Middle frontal gyrus (tissue), 1 donor: Measurements from ENCODE around the gene MGAT4C.

Experiments used
- DNase-seq: peaks from one replicate; pipeline ENCODE4 v3.0.0-alpha.2; 2015; ENCODE audit warnings: low spot score; ENCODE audit errors: extremely low spot score

MGAT4C gene

GRCh38 chr12:86229772-86230171 lies 26.4 kb downstream of the MGAT4C start:
- no peak for DNase-seq

- DNase-seq, result no peak
These were observed 27.5 kb downstream of the MGAT4C start for GRCh38 chr12:86228656-86229055.

- no peak for DNase-seq
These were observed 29.7 kb downstream of the MGAT4C start for GRCh38 chr12:86226481-86226880.

GRCh38 chr12:86216591-86216990 lies 39.6 kb downstream of the MGAT4C start:
- no peak for DNase-seq

GRCh38 chr12:86213012-86213411 lies 43.2 kb downstream of the MGAT4C start:
- no peak for DNase-seq

- DNase-seq, result no peak
These were observed 57.3 kb downstream of the MGAT4C start for GRCh38 chr12:86198696-86199444.

- DNase-seq, result no peak
These were observed 59.7 kb downstream of the MGAT4C start for GRCh38 chr12:86196465-86196864.

GRCh38 chr12:86194721-86195120 lies 61.5 kb downstream of the MGAT4C start:
- no peak for DNase-seq

- no peak for DNase-seq
These were observed 62.3 kb downstream of the MGAT4C start for GRCh38 chr12:86193931-86194330.

GRCh38 chr12:86188226-86188625 lies 68.0 kb downstream of the MGAT4C start:
- DNase-seq, result no peak

- no peak for DNase-seq
These were observed 69.7 kb downstream of the MGAT4C start for GRCh38 chr12:86186449-86186848.

GRCh38 chr12:86179855-86180254 lies 76.3 kb downstream of the MGAT4C start:
- DNase-seq, result no peak

- DNase-seq, result no peak
These were observed 82.0 kb downstream of the MGAT4C start for GRCh38 chr12:86174188-86174587.

- no peak for DNase-seq
These were observed 83.2 kb downstream of the MGAT4C start for GRCh38 chr12:86172913-86173443.

- no peak for DNase-seq
These were observed 86.1 kb downstream of the MGAT4C start for GRCh38 chr12:86170051-86170450.

GRCh38 chr12:86158956-86159355 lies 97.2 kb downstream of the MGAT4C start:
- no peak for DNase-seq

- DNase-seq, result no peak
These were observed 101.6 kb downstream of the MGAT4C start for GRCh38 chr12:86154620-86155019.

- no peak for DNase-seq
These were observed 107.6 kb downstream of the MGAT4C start for GRCh38 chr12:86148612-86149011.

- no peak for DNase-seq
These were observed 108.1 kb downstream of the MGAT4C start for GRCh38 chr12:86148071-86148470.

GRCh38 chr12:86145156-86145555 lies 111.0 kb downstream of the MGAT4C start:
- no peak for DNase-seq

- no peak for DNase-seq
These were observed 113.0 kb downstream of the MGAT4C start for GRCh38 chr12:86143162-86143561.

GRCh38 chr12:86139671-86140070 lies 116.5 kb downstream of the MGAT4C start:
- DNase-seq, result no peak

GRCh38 chr12:86138770-86139169 lies 117.4 kb downstream of the MGAT4C start:
- DNase-seq, result no peak
